SK-N-SH treated with all-trans-retinoic acid at 6 μM for 48 hours (cell line): ENCODE data around the gene LYRM4.
A peak's percentile ranks its signal among the peaks of the same experiment; 100 is the strongest.

Experiments
- ATAC-seq: fragments of 200-7000 bp; cut with Tn5 transposase; 3 replicates; pipeline ENCODE4 v1.9.1; 2020; ENCODE audit warnings: mild to moderate bottlenecking, moderate library complexity
- ARNTL ChIP-seq: fragments of 450-650 bp; formaldehyde crosslinking; IDR thresholded peaks from 2 replicates; pipeline ENCODE4 v1.5.0; 2020; ENCODE audit warnings: low read depth, mild to moderate bottlenecking, moderate library complexity, borderline replicate concordance
- BACH2 ChIP-seq: fragments of 250-450 bp; sonication (Bioruptor Pico); IDR thresholded peaks from 2 replicates; pipeline ENCODE4 v1.9.0; 2021; ENCODE audit warnings: mild to moderate bottlenecking, borderline replicate concordance
- ESRRG ChIP-seq: fragments of 250-450 bp; sonication (Bioruptor Pico); IDR thresholded peaks from 2 replicates; pipeline ENCODE4 v1.6.1; 2021; ENCODE audit warnings: mild to moderate bottlenecking
- ISL1 ChIP-seq: fragments of 250-450 bp; sonication (Bioruptor Pico); IDR thresholded peaks from 2 replicates; pipeline ENCODE4 v2.1.2; 2022; ENCODE audit warnings: mild to moderate bottlenecking, moderate library complexity
- PPARA ChIP-seq: fragments of 250-450 bp; sonication (Bioruptor Pico); IDR thresholded peaks from 2 replicates; pipeline ENCODE4 v1.5.0; 2020; ENCODE audit warnings: mild to moderate bottlenecking, borderline replicate concordance
- RARB ChIP-seq: fragments of 250-450 bp; sonication (Bioruptor Pico); IDR thresholded peaks from 2 replicates; pipeline ENCODE4 v1.8.0; 2021; ENCODE audit warnings: mild to moderate bottlenecking, moderate library complexity
- TOX ChIP-seq: fragments of 250-450 bp; sonication (Bioruptor Pico); IDR thresholded peaks from 2 replicates; pipeline ENCODE4 v1.8.0; 2021; ENCODE audit warnings: mild to moderate bottlenecking, moderate library complexity, borderline replicate concordance
- ZC3H10 ChIP-seq: fragments of 250-450 bp; sonication (Bioruptor Pico); IDR thresholded peaks from 2 replicates; pipeline ENCODE4 v1.5.1; 2021; ENCODE audit warnings: mild to moderate bottlenecking, moderate library complexity
- ZFP3 ChIP-seq: fragments of 250-450 bp; sonication (Bioruptor Pico); IDR thresholded peaks from 2 replicates; pipeline ENCODE4 v1.5.0; 2020; ENCODE audit warnings: mild to moderate bottlenecking, moderate library complexity
- ZFP30 ChIP-seq: fragments of 450-650 bp; formaldehyde crosslinking; IDR thresholded peaks from 2 replicates; pipeline ENCODE4 v1.5.0; 2022; ENCODE audit warnings: mild to moderate bottlenecking, moderate library complexity
- ZNF565 ChIP-seq: fragments of 450-650 bp; formaldehyde crosslinking; conservative IDR thresholded peaks from 2 replicates; pipeline ENCODE4 v1.5.0; 2020; ENCODE audit warnings: low read depth, mild to moderate bottlenecking, moderate library complexity
- ZNF70 ChIP-seq: fragments of 450-650 bp; formaldehyde crosslinking; IDR thresholded peaks from 2 replicates; pipeline ENCODE4 v1.5.0; 2020; ENCODE audit warnings: mild to moderate bottlenecking, moderate library complexity
- ZNF8 ChIP-seq: fragments of 450-650 bp; formaldehyde crosslinking; IDR thresholded peaks from 2 replicates; pipeline ENCODE4 v1.5.0; 2020; ENCODE audit warnings: mild to moderate bottlenecking, moderate library complexity
- TF ChIP-seq, protein P1 (sequence below): fragments of 250-450 bp; sonication (Bioruptor Pico); IDR thresholded peaks from 2 replicates; pipeline ENCODE4 v1.5.0; 2020; ENCODE audit warnings: mild to moderate bottlenecking, moderate library complexity
- TF ChIP-seq, protein P2 (sequence below): fragments of 250-450 bp; sonication (Bioruptor Pico); IDR thresholded peaks from 2 replicates; pipeline ENCODE4 v1.5.1; 2020; ENCODE audit warnings: low read depth, mild to moderate bottlenecking, moderate library complexity
- TF ChIP-seq, protein P3 (sequence below): fragments of 250-450 bp; sonication (Bioruptor Pico); IDR thresholded peaks from 2 replicates; pipeline ENCODE4 v1.8.0; 2020; ENCODE audit warnings: mild to moderate bottlenecking, moderate library complexity, borderline replicate concordance
- TF ChIP-seq, protein P4 (sequence below): fragments of 250-450 bp; sonication (Bioruptor Pico); IDR thresholded peaks from 2 replicates; pipeline ENCODE4 v1.8.0; 2021; ENCODE audit warnings: low read depth, mild to moderate bottlenecking, moderate library complexity, borderline replicate concordance

The LYRM4 gene

DNA sequence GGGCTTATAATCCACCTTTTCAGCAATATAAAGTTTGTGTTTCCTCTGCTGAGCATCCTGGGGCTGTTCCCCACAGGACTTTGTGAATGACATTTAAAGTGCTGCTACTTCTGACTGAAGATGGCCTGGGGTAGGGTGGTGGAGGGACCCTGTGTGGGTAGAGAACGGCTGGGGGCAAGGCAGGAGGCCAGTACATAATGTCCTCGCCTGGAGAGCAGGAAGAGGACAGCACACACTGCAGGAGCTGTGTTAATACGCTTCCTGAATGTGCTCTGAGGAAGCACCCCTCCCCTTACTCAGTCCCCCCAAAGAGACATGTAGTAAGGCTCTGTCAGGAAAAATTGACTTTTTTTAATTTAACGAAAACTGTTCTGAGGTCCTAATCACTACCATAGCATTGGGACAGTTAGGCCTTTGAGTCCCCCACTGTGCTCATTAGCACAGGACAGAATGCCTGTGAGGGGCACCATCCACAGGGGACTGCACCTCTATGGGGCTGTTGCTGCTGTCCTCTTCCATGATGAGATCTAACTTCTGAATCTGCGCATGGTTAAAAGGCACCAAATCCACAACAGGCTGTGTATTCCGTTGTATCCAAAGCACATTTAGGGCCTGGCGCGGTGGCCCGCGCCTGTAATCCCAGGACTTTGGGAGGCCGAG lies 68.5 kb downstream of the LYRM4 start (continued):
- TF ChIP-seq ESRRG (CRISPR knock-in tag) (no peak), ZNF70 (CRISPR knock-in tag) (no peak), ARNTL (CRISPR knock-in tag) (no peak), PPARA (CRISPR knock-in tag) (no peak)

DNA sequence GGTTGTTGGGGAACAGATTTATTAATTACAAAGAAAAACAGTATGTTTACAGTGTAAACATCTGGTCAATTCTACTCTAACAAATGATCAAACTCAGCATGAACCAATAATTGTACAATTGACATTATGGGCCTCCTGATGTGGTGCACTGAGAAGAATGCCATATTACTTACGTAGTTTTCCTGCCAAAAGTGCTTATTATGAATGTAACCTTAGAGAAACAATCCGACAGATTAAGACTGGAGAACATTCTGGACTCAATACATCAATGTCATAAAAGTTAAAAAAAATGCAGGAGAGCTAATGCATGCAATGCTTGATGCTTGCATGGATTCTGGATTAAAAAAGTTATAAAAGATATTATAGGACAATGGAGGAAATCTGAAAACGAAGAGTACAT lies 69.0 kb downstream of the LYRM4 start:
- TF ChIP-seq ZNF70 (CRISPR knock-in tag): no peak
- TF ChIP-seq ZNF565 (CRISPR knock-in tag): no peak
- TF ChIP-seq RARB (CRISPR knock-in tag): no peak
- TF ChIP-seq ARNTL (CRISPR knock-in tag): no peak
- TF ChIP-seq ZFP30 (CRISPR knock-in tag): no peak
- TF ChIP-seq, protein P1, sequence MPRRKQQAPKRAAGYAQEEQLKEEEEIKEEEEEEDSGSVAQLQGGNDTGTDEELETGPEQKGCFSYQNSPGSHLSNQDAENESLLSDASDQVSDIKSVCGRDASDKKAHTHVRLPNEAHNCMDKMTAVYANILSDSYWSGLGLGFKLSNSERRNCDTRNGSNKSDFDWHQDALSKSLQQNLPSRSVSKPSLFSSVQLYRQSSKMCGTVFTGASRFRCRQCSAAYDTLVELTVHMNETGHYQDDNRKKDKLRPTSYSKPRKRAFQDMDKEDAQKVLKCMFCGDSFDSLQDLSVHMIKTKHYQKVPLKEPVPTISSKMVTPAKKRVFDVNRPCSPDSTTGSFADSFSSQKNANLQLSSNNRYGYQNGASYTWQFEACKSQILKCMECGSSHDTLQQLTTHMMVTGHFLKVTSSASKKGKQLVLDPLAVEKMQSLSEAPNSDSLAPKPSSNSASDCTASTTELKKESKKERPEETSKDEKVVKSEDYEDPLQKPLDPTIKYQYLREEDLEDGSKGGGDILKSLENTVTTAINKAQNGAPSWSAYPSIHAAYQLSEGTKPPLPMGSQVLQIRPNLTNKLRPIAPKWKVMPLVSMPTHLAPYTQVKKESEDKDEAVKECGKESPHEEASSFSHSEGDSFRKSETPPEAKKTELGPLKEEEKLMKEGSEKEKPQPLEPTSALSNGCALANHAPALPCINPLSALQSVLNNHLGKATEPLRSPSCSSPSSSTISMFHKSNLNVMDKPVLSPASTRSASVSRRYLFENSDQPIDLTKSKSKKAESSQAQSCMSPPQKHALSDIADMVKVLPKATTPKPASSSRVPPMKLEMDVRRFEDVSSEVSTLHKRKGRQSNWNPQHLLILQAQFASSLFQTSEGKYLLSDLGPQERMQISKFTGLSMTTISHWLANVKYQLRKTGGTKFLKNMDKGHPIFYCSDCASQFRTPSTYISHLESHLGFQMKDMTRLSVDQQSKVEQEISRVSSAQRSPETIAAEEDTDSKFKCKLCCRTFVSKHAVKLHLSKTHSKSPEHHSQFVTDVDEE (CRISPR knock-in tag): no peak
- ATAC-seq: no peak

DNA sequence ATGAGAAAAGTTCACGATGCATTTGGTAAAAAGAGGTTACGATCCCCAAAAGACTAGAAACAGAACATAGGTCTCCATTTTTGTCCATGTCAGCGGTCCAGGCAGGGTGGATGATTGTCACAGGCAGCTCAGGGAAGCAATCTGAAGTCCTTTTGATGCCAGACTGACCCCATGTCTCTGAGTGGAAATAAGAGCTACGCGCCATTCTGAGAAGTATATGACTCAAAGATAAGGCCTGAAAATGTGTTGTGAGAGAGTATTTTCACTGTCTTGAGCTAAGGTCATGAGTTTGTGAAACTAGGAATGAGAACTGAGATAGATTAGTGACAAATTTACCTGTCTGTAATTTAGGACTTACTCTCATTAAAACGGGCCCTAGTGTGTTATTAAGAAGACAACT lies 69.5 kb downstream of the LYRM4 start:
- TF ChIP-seq ARNTL (CRISPR knock-in tag): no peak
- TF ChIP-seq ZC3H10 (CRISPR knock-in tag): no peak
- TF ChIP-seq ZFP3 (CRISPR knock-in tag): no peak
- no peak for TF ChIP-seq ESRRG (CRISPR knock-in tag)
- no peak for TF ChIP-seq ZNF565 (CRISPR knock-in tag)
- no peak for TF ChIP-seq TOX
- TF ChIP-seq, protein P2, sequence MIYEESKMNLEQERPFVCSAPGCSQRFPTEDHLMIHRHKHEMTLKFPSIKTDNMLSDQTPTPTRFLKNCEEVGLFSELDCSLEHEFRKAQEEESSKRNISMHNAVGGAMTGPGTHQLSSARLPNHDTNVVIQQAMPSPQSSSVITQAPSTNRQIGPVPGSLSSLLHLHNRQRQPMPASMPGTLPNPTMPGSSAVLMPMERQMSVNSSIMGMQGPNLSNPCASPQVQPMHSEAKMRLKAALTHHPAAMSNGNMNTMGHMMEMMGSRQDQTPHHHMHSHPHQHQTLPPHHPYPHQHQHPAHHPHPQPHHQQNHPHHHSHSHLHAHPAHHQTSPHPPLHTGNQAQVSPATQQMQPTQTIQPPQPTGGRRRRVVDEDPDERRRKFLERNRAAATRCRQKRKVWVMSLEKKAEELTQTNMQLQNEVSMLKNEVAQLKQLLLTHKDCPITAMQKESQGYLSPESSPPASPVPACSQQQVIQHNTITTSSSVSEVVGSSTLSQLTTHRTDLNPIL (CRISPR knock-in tag): no peak
- TF ChIP-seq RARB (CRISPR knock-in tag): no peak
- TF ChIP-seq BACH2 (CRISPR knock-in tag): no peak
- TF ChIP-seq ZNF70 (CRISPR knock-in tag): no peak
- TF ChIP-seq ZNF8 (CRISPR knock-in tag): no peak
- TF ChIP-seq PPARA (CRISPR knock-in tag): no peak
- TF ChIP-seq, protein P3, sequence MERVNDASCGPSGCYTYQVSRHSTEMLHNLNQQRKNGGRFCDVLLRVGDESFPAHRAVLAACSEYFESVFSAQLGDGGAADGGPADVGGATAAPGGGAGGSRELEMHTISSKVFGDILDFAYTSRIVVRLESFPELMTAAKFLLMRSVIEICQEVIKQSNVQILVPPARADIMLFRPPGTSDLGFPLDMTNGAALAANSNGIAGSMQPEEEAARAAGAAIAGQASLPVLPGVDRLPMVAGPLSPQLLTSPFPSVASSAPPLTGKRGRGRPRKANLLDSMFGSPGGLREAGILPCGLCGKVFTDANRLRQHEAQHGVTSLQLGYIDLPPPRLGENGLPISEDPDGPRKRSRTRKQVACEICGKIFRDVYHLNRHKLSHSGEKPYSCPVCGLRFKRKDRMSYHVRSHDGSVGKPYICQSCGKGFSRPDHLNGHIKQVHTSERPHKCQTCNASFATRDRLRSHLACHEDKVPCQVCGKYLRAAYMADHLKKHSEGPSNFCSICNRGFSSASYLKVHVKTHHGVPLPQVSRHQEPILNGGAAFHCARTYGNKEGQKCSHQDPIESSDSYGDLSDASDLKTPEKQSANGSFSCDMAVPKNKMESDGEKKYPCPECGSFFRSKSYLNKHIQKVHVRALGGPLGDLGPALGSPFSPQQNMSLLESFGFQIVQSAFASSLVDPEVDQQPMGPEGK: no peak
- no peak for TF ChIP-seq ISL1 (CRISPR knock-in tag)
- TF ChIP-seq, protein P1 (CRISPR knock-in tag): no peak
- no peak for ATAC-seq

DNA sequence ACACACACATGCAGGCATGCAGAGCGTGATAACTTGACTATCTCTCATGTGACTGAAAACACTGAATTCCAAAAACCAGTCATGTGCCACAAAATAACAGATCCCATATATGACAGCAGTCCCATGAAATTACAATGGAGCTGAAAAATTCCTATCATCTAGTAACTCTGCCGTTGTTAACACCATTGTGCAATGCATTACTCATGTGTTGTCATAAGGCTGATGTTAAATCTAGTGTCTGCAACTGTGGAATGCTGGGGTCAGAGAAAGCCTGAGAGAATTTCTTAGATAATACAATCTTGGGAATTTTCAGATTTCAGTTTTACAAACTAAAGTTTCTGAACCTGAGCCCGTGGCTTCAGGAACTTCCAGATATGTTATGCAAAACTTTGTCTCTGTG lies 70.2 kb downstream of the LYRM4 start:
- peak; percentile 57 for TF ChIP-seq ISL1 (CRISPR knock-in tag)
- TF ChIP-seq, protein P4, sequence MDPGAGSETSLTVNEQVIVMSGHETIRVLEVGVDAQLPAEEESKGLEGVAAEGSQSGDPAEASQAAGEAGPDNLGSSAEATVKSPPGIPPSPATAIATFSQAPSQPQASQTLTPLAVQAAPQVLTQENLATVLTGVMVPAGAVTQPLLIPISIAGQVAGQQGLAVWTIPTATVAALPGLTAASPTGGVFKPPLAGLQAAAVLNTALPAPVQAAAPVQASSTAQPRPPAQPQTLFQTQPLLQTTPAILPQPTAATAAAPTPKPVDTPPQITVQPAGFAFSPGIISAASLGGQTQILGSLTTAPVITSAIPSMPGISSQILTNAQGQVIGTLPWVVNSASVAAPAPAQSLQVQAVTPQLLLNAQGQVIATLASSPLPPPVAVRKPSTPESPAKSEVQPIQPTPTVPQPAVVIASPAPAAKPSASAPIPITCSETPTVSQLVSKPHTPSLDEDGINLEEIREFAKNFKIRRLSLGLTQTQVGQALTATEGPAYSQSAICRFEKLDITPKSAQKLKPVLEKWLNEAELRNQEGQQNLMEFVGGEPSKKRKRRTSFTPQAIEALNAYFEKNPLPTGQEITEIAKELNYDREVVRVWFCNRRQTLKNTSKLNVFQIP (CRISPR knock-in tag): no peak
- ATAC-seq: peak; percentile 84
